ENCODE data around the gene OXLD1.
A peak's percentile ranks its signal among the peaks of the same experiment; 100 is the strongest.

The OXLD1 gene

GRCh38 chr17:81655378-81656117 lies 10.9 kb downstream of the OXLD1 start:
- no peak for DNase-seq (ENCODE audit: low read depth in 2 of 2, low spot score in 1 of 2)

DNA sequence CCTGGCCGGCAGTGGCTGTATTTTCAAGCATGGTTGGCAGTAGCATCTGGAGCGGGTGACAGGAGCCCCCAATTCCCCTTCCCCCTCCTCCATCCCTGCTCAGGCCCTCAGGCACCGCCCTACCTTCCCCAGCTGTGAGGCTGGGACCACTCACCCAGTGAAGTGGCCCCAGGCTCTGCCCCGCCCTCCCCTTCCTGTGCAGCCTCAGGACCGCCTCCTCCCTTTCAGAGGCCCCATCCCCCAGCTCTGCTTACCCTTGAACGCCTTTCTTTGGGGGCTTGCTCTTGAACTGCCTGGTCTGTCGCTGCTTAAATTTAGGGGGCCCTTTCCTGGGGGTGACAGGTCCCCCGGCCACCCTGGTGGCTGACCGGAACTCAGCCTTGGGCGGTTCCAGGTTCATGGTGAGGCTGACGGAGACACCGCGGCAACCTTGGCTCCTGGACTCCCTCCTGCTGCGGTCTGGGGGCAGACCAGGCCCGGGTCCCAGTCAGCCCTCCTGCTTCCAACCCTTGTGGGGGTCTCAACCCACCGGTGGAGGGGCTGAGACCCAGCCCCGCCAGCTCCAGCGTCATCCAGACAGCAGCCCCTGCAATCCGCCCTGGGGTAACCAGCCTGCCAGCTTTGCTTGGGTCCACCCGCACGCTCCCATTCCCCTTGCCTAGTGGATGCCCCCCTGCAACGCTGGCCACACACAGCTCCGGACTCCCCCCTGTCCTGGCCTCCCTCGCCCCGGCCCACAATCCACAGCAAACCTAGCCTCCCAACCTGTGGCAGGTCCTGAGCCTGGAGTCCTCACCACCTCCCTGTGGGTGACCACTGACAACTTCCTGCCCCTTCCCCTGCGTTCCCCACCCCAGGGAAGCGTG lies 13.3 kb downstream of the OXLD1 start:
- DNase-seq (ENCODE audit: low read depth in 2 of 2, low spot score in 1 of 2): no peak

DNA sequence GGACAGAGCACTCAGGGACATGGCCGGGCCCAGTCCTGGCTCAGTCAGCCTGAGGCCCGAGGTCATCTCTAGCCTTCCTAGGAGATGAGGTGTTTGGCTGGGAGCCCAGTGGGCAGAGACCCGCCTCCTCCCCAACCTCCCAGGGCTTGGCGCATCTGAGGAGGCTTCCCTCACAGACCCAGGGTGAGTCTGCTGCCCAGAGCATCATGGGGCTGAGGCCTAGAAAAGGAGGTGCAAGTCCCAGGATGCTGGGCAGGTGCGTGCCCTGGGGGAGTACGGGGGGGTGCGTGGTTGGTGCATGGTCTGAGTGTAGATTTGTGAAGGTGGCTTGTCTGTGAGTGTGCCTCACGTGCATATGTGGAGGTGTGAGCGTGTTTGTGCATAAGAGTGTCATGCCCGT lies 14.7 kb downstream of the OXLD1 start:
- DNase-seq (ENCODE audit: low read depth in 2 of 2, low spot score in 1 of 2): no peak

- DNase-seq (ENCODE audit: low read depth in 2 of 2, low spot score in 1 of 2): no peak
Measured at GRCh38 chr17:81650951-81651350, 15.5 kb downstream of the OXLD1 start.

- no peak for DNase-seq (ENCODE audit: low read depth in 2 of 2, low spot score in 1 of 2)
Measured at GRCh38 chr17:81648707-81649085, 17.7 kb downstream of the OXLD1 start.

- DNase-seq (ENCODE audit: low read depth in 2 of 2, low spot score in 1 of 2): no peak
Measured at GRCh38 chr17:81648013-81648706, 18.2 kb downstream of the OXLD1 start.

DNA sequence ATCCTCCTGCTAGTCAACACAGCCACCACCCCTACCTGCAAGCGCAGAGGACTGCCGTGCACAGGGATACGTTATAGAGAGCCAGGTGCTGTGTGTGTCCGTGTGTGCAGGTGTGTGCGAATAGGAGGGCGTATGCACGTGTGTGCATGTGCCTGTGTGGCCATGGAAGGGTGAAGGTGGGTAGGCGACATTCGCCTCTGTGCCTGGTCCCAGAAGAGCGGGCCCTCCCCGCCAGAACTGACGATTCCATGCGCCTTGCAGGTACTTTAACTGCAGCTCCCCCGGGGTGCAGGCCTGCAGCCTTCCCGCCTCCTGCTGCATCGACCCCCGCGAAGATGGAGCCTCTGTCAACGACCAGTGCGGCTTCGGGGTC lies 18.8 kb downstream of the OXLD1 start:
- no peak for DNase-seq (ENCODE audit: low read depth in 2 of 2, low spot score in 1 of 2)

DNA sequence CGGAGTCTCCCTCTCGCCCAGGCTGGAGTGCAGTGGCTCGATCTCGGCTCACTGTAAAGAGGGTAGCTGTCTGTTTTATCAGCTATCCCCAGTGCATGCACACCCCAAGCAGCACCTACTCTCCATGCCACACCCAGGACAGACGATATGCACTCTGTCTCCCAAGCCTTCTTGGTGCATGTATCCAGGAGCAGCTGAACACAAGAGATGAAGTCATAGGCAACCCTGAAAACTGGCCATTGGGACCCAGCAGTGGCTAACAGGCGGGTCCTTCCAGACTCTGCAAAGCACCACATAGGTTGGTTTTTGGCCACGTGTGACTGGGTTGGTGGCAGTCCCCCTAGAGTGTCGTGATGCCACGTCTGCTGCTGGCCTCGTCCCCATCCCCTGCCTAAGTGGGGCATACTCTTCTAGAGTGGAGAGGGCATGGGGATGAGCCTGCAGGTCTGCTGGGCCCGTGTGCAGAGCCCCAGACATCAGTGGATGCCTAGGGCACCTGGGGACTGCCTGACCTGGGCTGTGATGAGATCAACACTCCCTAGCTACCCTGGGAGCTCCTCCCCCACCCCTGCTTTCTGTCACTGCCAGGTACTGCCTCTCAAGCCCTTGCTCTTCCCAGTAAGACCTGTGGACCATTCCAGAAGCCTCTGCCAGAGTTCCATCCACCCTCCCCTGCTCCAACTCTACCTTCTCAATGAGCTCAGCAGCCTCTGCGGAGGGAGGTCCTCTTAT lies 19.4 kb downstream of the OXLD1 start:
- DNase-seq (ENCODE audit: low read depth in 2 of 2, low spot score in 1 of 2): no peak

- DNase-seq (ENCODE audit: low read depth in 2 of 2, low spot score in 1 of 2): no peak
Measured at GRCh38 chr17:81644976-81645952, 21.1 kb downstream of the OXLD1 start.

DNA sequence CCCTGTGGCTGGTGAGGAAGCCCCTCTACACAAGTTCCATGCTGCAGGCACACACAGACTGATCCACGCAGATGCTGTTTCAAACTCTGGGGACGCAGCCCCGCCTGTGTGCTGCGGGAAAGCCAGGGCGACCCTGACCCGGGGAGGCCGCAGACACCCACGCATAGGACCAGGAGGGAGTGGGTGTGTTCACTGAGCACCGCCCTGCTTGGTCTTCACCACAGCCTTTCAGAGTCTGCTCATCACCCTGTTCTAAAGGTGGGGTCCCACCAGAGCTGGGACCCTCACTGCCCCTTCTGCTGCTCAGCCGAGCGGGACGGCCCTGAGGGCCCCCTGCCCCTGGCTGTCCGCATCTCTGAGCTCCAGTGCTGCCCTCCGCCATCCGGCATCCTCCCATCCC lies 21.9 kb downstream of the OXLD1 start:
- DNase-seq (ENCODE audit: low read depth in 2 of 2, low spot score in 1 of 2): no peak

- DNase-seq (ENCODE audit: low read depth in 2 of 2, low spot score in 1 of 2): no peak
Measured at GRCh38 chr17:81641825-81642489, 24.4 kb downstream of the OXLD1 start.

GRCh38 chr17:81640011-81640410 lies 26.4 kb downstream of the OXLD1 start:
- DNase-seq (ENCODE audit: low read depth in 2 of 2, low spot score in 1 of 2): no peak

DNA sequence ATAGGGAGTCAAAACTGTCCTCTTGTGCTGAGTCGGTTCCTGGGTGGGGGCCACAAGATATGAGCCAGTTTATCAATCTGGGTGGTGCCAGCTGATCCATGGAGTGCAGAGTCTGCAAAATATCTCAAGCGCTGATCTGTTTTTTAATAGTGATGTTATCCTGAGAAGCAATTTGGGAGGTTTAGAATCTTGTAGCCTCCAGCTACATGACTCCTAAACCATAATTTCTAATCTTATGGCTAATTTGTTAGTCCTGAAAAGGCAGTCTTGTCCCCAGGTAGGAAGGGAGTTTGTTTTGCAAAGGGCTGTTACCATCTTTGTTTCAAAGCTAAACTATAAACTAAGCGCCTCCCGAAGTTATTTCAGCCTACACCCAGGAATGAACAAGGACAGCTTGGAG lies 27.7 kb downstream of the OXLD1 start:
- DNase-seq (ENCODE audit: low read depth in 2 of 2, low spot score in 1 of 2): no peak

DNA sequence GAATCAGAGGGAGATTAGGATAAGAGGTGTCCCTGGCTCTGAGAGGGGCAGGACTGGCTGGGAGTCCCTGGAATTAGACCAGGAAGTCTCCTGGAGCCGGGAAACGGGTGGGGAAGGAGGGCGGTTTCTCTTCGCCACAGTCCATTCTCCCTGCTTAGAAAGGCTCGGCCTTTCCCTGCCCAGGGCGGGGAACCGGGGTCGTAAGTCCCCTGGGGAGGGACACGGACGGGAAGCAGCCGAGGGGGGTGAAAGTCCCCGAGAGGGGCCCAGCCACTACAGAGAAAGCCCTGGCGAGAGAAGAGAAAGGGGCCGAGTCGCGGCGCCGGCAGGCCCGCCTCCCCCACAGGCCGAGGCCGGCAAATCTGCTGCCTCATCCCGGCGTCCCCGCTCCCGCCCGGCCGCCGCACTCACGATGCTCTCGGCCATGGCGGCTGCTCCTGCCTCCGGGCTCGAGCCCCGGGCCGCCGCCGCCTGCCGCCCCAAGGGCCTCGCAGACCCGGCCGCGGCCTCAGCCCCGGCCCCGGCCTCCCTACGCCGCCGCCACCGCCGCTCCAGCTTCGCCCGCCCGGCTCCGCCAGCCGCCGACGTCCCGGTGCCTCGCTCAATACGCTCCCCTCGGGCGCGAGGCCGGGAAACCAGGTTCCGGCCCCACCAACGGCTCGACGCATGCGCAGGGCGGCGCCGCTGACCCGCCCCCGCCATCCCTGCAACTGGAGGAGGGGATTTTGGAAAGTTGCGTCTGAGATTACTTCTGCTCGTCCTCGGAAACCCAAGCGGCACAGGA lies 29.7 kb downstream of the OXLD1 start, which contains the start of the genes NPLOC4 and TSPAN10:
Gene NPLOC4 (minus strand): TSS at position 608 of the 784 bp plus-strand sequence. CDS start 182 bp downstream, at position 426.
Gene TSPAN10 (plus strand): TSS at position 692 of the 784 bp plus-strand sequence. CDS start 5,217 bp downstream, outside the sequence.
- DNase-seq (ENCODE audit: low read depth in 2 of 2, low spot score in 1 of 2): peak; percentile 66 to 75

GRCh38 chr17:81635973-81636504 lies 30.4 kb downstream of the OXLD1 start:
- no peak for DNase-seq (ENCODE audit: low read depth in 2 of 2, low spot score in 1 of 2)

- no peak for DNase-seq (ENCODE audit: low read depth in 2 of 2, low spot score in 1 of 2)
Measured at GRCh38 chr17:81635431-81635830, 31.0 kb downstream of the OXLD1 start.

GRCh38 chr17:81631482-81631881 lies 34.9 kb downstream of the OXLD1 start:
- no peak for DNase-seq (ENCODE audit: low read depth in 2 of 2, low spot score in 1 of 2)

DNA sequence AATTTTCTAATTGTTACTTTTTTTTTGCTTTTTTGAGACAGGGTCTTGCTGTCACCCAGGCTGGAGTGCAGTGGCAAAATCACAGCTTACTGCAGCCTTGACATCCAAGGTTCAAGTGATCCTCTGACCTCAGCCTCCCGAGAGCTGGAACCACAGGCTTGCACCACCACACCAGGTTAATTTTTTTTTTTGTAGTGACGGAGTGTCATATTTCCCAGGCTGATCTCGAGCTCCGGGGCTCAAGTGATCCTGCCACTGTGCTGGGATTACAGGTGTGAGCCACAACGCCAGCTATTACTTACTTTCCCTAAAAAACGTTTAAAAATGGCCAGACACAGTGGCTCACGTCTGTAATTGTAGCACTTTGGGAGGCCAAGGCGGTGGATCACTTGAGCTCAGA lies 36.1 kb downstream of the OXLD1 start:
- no peak for DNase-seq (ENCODE audit: low read depth in 2 of 2, low spot score in 1 of 2)

Measured in stimulated activated CD8-positive, alpha-beta memory T cell treated with anti-CD3 and anti-CD28 coated beads, Interleukin-4, amount 100 ng/mL, for 1 hour (primary cell).